HG03521 (cell line): Measurements from ENCODE around the gene GNAT1.
A peak's percentile ranks its signal among the peaks of the same experiment; 100 is the strongest.
"Not testable (repeated sequence)": the region's sequence is repeated elsewhere in the genome, so short reads cannot be mapped to it uniquely, and the experiment has no call there.

Source experiments
- ATAC-seq: cut with Tn5 transposase; IDR thresholded peaks from one replicate; pipeline ENCODE4 v1.9.1; 2021; ENCODE audit warnings: mild to moderate bottlenecking, moderate library complexity; ENCODE audit not compliant: unreplicated experiment

GNAT1 gene

GRCh38 chr3:50217681-50218080 is 26.3 kb downstream of the GNAT1 start:
- ATAC-seq: no peak

DNA sequence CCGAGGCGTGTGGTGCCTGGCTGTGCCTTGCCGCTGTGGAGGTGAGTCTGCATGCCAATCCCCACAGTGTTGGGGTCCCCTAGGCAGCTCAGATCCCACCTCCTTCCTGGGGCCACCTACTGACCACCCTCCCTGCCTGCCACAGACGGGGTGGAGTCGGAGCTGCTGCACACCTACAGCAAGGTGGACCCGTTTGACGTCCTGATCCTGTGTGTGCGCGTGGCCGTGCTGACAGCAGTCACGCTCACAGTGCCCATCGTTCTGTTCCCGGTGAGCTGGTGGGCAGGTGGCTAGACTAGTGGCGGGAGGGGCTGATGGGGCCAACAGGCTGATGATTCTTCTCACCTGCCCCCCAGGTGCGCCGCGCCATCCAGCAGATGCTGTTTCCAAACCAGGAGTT is 27.0 kb downstream of the GNAT1 start:
- ATAC-seq: no peak

DNA sequence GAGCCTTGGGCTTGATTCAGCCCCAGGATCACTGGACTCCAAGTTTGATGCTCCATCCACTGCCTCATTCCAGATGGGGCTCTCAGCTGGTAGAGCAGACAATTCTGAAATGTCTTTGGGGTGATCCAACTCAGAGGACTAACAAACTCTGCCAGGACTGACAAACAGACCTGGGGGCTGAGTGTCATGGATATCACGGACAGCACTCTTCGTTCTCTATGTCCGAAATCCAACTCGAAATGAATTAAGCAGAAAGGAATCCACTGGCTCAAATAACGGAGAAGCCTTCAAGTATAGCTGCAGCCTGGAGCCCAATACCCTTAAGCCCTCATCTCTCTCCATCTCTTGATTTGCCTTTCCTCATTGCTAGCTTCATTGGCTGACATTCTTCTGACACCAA is 27.9 kb downstream of the GNAT1 start:
- no peak for ATAC-seq

DNA sequence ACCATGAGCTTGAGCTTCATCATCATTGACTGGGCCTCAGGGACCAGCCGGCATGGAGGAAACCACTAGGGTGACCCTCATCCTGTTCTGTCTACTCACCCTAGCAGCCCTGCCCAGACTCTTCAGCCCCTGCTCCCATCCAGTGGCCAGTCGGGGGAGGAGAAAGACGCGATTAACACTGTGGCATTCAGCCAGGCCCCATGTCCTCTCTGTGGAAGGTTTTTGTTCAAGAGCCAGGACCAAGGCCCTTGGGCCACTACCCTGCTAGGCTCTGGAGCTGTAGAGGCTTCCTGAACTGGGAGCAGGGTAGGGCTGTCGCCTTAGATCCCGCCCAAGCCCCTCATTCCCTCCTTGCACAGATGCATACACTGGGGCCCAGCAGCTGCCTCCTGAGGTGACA is 28.7 kb downstream of the GNAT1 start:
- no peak for ATAC-seq

- ATAC-seq: no peak
Measured at GRCh38 chr3:50221051-50221410, 29.6 kb downstream of the GNAT1 start.

DNA sequence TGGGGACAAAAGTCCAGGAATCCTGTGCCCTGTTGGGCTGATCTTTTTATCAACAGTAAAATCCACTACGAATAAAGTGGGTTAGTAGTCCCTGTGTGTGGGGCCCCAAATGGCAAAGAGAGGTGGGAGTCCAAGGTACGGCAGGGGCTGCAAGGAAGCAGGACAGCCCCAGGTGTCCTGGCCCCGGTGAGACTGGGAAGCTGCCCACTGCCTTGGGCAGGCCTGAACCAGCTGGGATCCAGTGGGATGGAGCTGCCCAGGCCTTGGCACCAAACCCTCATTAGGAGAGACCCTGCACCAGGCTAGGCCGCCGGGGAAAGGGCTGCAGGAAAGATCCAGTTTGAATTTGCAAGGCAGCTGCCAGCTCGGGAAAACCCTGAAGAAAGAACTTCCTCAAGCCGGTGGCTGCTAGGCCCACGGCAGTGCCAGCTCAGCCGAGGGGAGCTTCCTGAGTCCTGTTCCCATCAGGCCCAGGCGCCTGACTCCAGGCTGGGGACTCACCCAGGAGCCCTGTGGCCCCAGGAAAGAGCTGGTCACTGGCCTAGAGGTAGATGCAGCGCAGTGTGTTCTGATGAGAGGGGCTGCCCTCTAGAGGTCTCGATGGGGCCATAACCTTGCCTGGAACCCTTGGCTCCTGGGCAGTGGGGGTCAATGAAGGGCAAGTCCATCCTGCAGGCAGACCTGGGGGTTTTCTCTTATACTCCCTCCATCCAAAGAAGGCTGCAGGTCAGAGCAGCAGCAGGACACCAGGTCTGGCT is 30.2 kb downstream of the GNAT1 start:
- no peak for ATAC-seq

GRCh38 chr3:50222169-50222528 is 30.7 kb downstream of the GNAT1 start:
- no peak for ATAC-seq

DNA sequence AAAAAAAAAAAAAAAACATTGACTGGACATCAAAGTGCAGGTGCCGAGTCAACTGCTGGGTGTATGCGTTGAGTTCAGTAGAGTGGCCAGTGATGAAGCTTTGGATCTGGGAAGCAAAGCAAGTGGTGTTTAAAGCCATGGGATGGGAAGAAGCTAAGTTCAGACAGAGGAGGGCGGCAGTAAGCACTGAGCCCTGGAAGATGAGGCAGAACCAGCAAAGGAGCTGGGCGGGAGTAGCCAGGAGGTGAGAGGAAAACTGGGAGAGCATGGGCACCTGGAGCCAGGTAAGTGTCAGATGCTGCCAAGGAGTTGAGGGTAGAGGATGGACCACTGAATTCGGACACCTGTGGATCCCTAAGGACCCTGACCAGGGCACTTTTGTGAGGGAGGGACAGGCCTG is 33.2 kb downstream of the GNAT1 start:
- ATAC-seq: no peak

DNA sequence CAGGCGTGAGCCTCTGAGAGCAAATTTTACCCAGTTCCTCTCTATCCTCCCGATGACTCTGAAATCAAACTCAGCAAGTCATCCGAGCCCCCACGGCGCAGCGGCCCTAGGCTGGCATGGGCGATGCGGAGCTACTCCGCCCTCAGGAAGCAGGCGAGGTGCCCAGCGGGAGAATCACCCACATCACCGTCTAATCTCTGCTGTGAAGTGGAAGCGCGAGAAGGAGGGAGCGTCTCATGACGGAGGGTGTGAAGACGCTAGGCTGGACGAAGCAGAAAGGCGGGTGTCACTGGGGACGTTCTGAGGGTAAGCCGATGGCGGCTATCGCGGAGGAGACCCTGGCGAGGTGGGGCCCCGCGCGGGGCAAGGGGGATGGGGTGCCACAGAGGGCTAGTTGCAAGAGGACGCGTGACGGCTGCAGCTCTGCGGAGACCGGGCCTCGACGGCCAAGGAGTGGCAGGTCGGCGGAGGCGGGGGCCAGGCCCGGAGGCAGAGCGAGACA is 35.5 kb downstream of the GNAT1 start:
- no peak for ATAC-seq

GRCh38 chr3:50227390-50228183 is 36.2 kb downstream of the GNAT1 start:
- ATAC-seq: peak; percentile 83

DNA sequence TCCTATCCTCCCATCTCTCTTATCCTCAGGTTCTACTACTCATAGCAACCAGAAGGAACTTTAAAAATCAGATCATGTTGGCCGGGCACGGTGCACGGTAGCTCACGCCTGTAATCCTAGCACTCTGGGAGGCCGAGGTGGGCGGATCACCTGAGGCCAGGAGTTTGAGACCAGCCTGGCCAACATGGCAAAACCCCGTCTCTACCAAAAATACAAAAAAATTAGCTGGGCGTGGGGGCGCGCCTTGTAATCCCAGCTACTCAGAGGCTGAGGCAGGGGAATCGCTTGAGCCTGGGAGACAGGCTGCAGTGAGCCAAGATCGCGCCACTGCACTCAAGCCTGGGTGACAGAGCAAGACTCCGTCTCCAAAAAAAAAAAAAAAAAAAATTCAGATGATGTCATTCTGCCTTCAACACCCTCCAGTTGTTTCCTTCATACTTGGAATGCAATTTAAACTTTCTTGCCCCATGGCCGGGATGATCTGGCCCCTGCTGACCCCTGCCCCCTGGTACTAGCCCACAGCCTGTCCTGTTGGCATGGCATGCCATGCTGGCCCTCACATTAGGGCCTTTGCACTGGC is 36.9 kb downstream of the GNAT1 start:
- ATAC-seq: not testable (repeated sequence)

DNA sequence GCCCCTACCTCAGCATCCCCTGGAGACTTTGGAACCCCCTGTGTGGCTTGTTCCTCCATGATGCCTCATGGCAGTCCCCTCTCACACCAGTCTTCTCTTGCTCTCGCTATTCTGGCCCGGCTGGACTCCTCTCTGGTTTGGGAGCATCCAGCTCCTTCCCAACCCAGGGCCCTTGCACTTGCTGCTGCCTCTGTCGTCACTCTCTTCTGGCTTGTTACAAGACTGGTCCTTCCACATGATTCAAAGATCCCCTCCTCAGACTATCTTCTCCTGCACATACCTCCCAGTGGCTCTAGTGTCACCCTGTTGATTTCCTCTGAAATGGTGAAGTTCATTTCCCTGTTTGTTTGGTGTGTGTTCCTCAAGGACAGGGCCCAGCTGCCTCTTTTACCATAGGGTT is 38.1 kb downstream of the GNAT1 start:
- no peak for ATAC-seq

DNA sequence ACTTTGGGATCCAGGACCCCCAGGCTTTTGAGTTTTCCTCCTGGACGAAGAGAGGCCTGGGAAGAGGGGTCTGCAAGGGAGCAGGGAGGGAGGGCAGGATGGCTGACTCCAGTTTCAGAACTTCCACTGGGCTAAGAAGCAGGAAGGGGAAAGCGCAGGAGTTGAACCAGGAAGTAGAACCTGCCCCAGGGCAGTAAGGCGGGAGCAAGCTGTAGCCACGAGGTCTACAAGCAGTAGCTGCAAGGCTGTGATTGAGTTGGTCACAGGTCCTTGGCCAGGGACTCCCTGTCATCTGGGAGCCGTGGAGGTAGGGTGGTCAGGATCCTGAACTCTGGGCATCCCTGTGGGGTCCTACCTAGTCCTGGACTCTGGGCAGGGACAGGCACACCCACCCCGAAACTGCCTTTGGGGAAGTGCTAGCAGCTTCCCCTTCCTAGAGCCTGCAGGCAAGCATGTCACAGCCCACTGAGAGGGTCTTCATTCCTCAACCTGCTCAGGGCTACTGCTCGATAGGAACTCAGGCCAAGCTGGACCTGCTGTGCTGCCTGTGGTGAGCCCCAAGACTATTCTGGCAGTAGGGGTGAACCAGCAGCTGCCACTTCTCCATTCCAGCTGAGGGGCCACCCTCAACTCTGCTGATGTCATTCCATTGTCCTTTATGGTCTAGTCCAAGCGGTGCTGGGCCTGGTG is 38.8 kb downstream of the GNAT1 start:
- ATAC-seq: no peak

DNA sequence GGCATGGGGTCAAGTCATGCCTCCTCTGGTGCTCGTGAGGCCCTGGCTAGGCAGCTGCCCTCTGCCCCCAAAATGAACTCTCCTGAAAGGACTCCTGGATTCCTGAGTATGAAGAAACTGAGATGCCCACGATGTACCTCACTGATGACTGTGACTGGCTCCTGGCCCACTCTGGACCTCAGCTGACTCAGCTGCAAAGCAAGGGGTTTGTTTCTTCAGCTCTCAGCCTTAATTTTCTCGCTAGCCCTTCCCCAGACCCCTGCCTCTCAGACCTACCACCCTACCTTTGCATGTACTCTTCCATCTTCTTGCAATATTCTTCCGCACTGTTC is 39.4 kb downstream of the GNAT1 start:
- ATAC-seq: no peak

DNA sequence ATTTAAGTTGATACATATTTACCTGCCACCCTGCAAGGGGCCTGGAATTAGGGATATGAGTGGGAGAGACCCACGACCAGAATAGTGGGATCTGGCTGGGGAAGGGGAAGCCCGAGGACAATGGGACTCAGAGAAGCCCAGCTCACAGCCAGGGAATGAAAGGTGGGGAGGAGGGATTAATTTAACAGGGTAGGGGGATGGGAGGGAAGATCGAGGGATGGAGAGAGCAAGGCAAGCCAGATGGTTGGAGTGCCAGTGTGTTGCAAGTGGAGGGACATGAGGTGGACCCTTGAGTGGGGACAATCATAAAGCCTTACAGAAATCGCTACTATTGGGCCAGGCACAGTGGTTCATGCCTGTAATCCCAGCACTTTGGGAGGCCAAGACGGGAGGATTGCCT is 40.2 kb downstream of the GNAT1 start:
- ATAC-seq: no peak

DNA sequence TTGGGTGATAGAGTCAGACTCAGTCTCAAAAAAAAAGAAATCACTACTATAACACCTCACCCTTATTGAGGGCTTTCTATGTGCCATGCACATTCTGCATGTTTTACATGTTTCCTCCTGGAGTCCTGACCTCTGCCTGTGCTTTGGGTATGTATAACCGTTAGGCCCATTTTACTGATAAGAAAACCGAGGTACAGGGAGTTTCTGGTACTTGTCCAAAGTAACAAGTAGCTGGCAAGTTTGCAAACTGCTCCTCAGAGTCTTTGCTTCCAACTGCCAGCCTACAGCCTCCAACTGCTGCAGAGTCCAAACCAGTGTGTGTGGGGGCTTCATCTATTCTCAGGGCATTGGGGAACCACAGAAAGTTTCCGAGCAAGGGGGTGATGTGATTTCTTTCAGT is 40.9 kb downstream of the GNAT1 start:
- no peak for ATAC-seq

GRCh38 chr3:50233176-50233575 is 41.8 kb downstream of the GNAT1 start:
- no peak for ATAC-seq

DNA sequence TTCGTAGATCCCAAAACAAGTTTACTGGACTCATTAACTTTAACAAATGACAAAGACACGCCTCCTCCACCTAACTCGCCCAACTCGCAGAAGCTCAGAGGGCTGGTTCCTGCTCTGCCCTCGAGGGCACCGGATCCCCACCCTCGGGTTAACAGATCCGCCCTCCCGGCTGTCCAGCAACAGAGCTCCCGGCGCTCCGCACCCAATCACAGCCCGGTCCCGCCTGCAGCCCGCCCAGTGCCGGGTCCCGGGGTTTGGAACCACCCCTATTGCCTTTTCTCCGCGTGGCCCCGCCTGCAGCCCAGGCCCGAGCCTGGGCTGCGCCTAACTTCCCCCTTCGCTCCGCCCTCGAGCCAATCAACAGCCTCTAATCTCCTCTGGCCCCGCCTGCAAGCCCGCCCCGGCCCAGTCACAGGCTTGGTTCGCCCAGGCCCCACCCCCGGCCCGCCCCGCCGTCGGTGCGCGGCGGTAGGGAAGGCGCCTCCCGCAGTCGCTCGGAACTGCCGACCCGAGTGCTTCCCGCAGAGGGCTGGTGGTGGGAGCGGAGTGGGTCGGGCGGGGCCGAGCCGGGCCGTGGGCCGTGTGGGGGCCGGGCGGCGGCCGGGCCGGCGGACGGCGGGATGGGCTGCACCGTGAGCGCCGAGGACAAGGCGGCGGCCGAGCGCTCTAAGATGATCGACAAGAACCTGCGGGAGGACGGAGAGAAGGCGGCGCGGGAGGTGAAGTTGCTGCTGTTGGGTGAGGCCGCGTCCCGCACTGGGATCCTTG is 44.5 kb downstream of the GNAT1 start, which contains the start of gene GNAI2:
Gene GNAI2, plus strand, starts transcription at position 489 of the 768 bp plus-strand sequence. Its CDS starts 132 bp downstream, at position 621.
- peak; percentile 91 for ATAC-seq

- ATAC-seq: no peak
Measured at GRCh38 chr3:50236484-50237132, 45.2 kb downstream of the GNAT1 start.

DNA sequence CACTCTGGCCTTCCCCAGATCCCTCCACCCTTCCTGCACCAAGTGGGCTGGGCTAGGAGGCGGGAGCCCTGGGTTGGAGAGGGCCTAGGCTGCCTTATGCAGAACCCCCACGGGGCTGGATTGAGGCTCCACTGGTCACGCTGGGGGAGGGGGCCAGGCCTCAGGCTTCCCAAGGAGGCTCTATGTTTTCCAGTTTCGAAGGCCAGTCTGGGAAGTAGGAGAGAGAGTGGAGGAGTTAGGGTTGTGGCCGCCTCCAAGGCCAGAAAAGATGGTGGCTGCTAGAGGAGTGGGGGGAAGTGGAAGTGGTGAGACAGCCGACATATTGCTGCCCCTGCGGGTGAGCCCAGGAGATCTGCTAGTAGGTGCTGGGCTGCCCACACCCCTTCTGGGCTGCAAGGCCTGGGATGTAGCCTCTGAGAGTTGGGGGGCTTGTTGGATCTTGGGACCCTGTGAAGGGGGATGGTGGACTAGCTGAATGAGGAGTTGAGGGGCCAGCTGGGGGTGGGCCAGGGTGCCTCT is 45.8 kb downstream of the GNAT1 start:
- ATAC-seq: no peak
